ENCODE results near the gene HTRA2. TPM values are rescaled to one million over a fixed set of nuclear protein-coding genes. Genes with fewer than 3 reads are reported as not detected.

The HTRA2 gene
- total and polyA plus RNA-seq, 9 of the 15 experiments (the other 6 are each of a cell fraction or from before 2014, with no cell fraction given) = 54.2 to 71.2 (median 65.8) TPM

- TF ChIP-seq TRIM24 (IDR thresholded peaks at IDR 0.05) (no peak), HMG20B (CRISPR knock-in tag; IDR thresholded peaks at IDR 0.05) (no peak), ARID4B (CRISPR knock-in tag; IDR thresholded peaks at IDR 0.05) (peak; percentile 89), PRPF4 (IDR thresholded peaks at IDR 0.05; ENCODE audit: insufficient read depth, low read depth, low read length, poor library complexity, severe bottlenecking) (no peak), KAT7 (CRISPR knock-in tag; IDR thresholded peaks at IDR 0.05; ENCODE audit: borderline replicate concordance) (0 out of 2 replicates have a peak, but pooled peaks have one; percentile 54), ZZZ3 (IDR thresholded peaks at IDR 0.05) (no peak), HSF4 (CRISPR knock-in tag; IDR thresholded peaks at IDR 0.05; ENCODE audit: borderline replicate concordance) (no peak), ETV5 (CRISPR knock-in tag; IDR thresholded peaks at IDR 0.05; ENCODE audit: low read depth) (peak; percentile 67), ATF1 (CRISPR knock-in tag; IDR thresholded peaks at IDR 0.05) (no peak), ATF1 (tag; IDR thresholded peaks at IDR 0.05) (peak; percentile 53), ELF1 (tag; IDR thresholded peaks at IDR 0.05) (peak; percentile 92), ATF2 (CRISPR knock-in tag; IDR thresholded peaks at IDR 0.05) (no peak), CREB3L1 (IDR thresholded peaks at IDR 0.05; ENCODE audit: borderline replicate concordance, low read depth) (no peak; the same call in 1 of the 2 replicates), ELF4 (CRISPR knock-in tag; IDR thresholded peaks at IDR 0.05) (0 out of 2 replicates have a peak, but pooled peaks have one; percentile 15), ZC3H8 (IDR thresholded peaks at IDR 0.05) (no peak), ZEB2 (IDR thresholded peaks at IDR 0.05) (no peak), ZBTB2 (IDR thresholded peaks at IDR 0.05) (peak; percentile 99), NFRKB (IDR thresholded peaks at IDR 0.05; ENCODE audit: low read depth) (peak; percentile 51; the same call in 1 of the 2 replicates), ZNF77 (CRISPR knock-in tag; IDR thresholded peaks at IDR 0.05) (no peak), ZNF586 (CRISPR knock-in tag; conservative IDR thresholded peaks at IDR 0.05) (no peak), PURB (CRISPR knock-in tag; IDR thresholded peaks at IDR 0.05; ENCODE audit: low read depth) (no peak)
Measured at GRCh38 chr2:74507145-74507925, 22.4 kb upstream of the HTRA2 start, which contains the start of gene PCGF1 (continued).

All from K562 (cell line).